Effector memory CD4-positive, alpha-beta T cell (primary cell): Measurements from ENCODE around the gene CAMSAP1.

Source experiments
- DNase-seq, 3 donors: peaks; one replicate each; pipeline ENCODE4 v3.0.0-alpha.2; 2020
- H3K27ac ChIP-seq: 2 replicates; pipeline ENCODE4 v1.7.0; 2013; ENCODE audit warnings: mild to moderate bottlenecking, low read length, moderate library complexity; ENCODE audit not compliant: insufficient read depth, poor library complexity, severe bottlenecking
- H3K27me3 ChIP-seq: replicated peaks from 2 replicates; pipeline ENCODE4 v1.7.0; 2013; ENCODE audit warnings: mild to moderate bottlenecking, low read length; ENCODE audit not compliant: insufficient read depth, control insufficient read depth, poor library complexity, severe bottlenecking
- H3K36me3 ChIP-seq: 2 replicates; pipeline ENCODE4 v1.7.0; 2013; ENCODE audit warnings: mild to moderate bottlenecking, low read length, moderate library complexity; ENCODE audit not compliant: control insufficient read depth, insufficient read depth
- H3K4me1 ChIP-seq: 2 replicates; pipeline ENCODE4 v1.7.0; 2013; ENCODE audit warnings: low read length, mild to moderate bottlenecking; ENCODE audit not compliant: control insufficient read depth, insufficient read depth, poor library complexity, severe bottlenecking
- H3K4me3 ChIP-seq: 2 replicates; pipeline ENCODE4 v1.7.0; 2013; ENCODE audit warnings: low read length, low read depth, mild to moderate bottlenecking; ENCODE audit not compliant: insufficient read depth, poor library complexity, severe bottlenecking
- H3K9me3 ChIP-seq: 2 replicates; pipeline ENCODE4 v1.7.0; 2013; ENCODE audit warnings: mild to moderate bottlenecking, low read length, moderate library complexity; ENCODE audit not compliant: control insufficient read depth

CAMSAP1 gene

GRCh38 chr9:135777623-135778177 lies 129.6 kb downstream of the CAMSAP1 start:
- Histone ChIP-seq H3K27ac (no peak overlapping the region), H3K9me3 (no peaks in the 10 kb centered on the region), H3K4me3 (no peak overlapping the region), H3K4me1 (no peaks in the 10 kb centered on the region), H3K36me3 (no peaks in the 10 kb centered on the region), H3K27me3 (no peaks in the 10 kb centered on the region)
- DNase-seq, result no peak

- Histone ChIP-seq H3K27ac (no peak overlapping the region), H3K36me3 (no peaks in the 10 kb centered on the region), H3K4me3 (no peak overlapping the region), H3K27me3 (no peaks in the 10 kb centered on the region), H3K9me3 (no peaks in the 10 kb centered on the region), H3K4me1 (no peaks in the 10 kb centered on the region)
- DNase-seq, result no peak
These were observed 130.3 kb downstream of the CAMSAP1 start for GRCh38 chr9:135776893-135777622.

- no peak overlapping the region for H3K4me3 ChIP-seq
- H3K36me3 ChIP-seq, result no peaks in the 10 kb centered on the region
- H3K4me1 ChIP-seq, result no peaks in the 10 kb centered on the region
- no peak overlapping the region for H3K27ac ChIP-seq
- no peaks in the 10 kb centered on the region for H3K9me3 ChIP-seq
- no peak for DNase-seq
- no peaks in the 10 kb centered on the region for H3K27me3 ChIP-seq
These were observed 131.4 kb downstream of the CAMSAP1 start for GRCh38 chr9:135775911-135776310.

GRCh38 chr9:135774794-135775525 lies 132.4 kb downstream of the CAMSAP1 start:
- no peak overlapping the region for H3K4me3 ChIP-seq
- H3K4me1 ChIP-seq, result no peaks in the 10 kb centered on the region
- H3K27me3 ChIP-seq, result no peaks in the 10 kb centered on the region
- H3K27ac ChIP-seq, result no peak overlapping the region
- DNase-seq, result no peak
- no peaks in the 10 kb centered on the region for H3K9me3 ChIP-seq
- H3K36me3 ChIP-seq, result no peaks in the 10 kb centered on the region

GRCh38 chr9:135774239-135774747 lies 133.1 kb downstream of the CAMSAP1 start:
- no peaks in the 10 kb centered on the region for H3K36me3 ChIP-seq
- no peaks in the 10 kb centered on the region for H3K4me1 ChIP-seq
- H3K9me3 ChIP-seq, result no peaks in the 10 kb centered on the region
- DNase-seq, result no peak
- H3K27ac ChIP-seq, result no peak overlapping the region
- H3K27me3 ChIP-seq, result no peaks in the 10 kb centered on the region
- H3K4me3 ChIP-seq, result no peak overlapping the region

- Histone ChIP-seq H3K27ac (no peak overlapping the region), H3K4me3 (no peak overlapping the region), H3K27me3 (no peaks in the 10 kb centered on the region)
These were observed 133.7 kb downstream of the CAMSAP1 start for GRCh38 chr9:135773530-135774238.

GRCh38 chr9:135772702-135773493 lies 134.4 kb downstream of the CAMSAP1 start:
- DNase-seq, result no peak
- Histone ChIP-seq H3K36me3 (no peaks in the 10 kb centered on the region), H3K27ac (no peak overlapping the region), H3K4me1 (no peaks in the 10 kb centered on the region), H3K4me3 (no peak overlapping the region), H3K9me3 (no peaks in the 10 kb centered on the region), H3K27me3 (no peaks in the 10 kb centered on the region)

More at GRCh38 chr9:135773530-135774238, 133.7 kb downstream of the CAMSAP1 start:
- Histone ChIP-seq H3K9me3 (no peaks in the 10 kb centered on the region), H3K4me1 (no peaks in the 10 kb centered on the region), H3K36me3 (no peaks in the 10 kb centered on the region)
- no peak for DNase-seq

GRCh38 chr9:135772056-135772646 lies 135.2 kb downstream of the CAMSAP1 start:
- Histone ChIP-seq H3K27ac (no peak overlapping the region), H3K4me3 (no peak overlapping the region), H3K4me1 (no peaks in the 10 kb centered on the region), H3K36me3 (no peaks in the 10 kb centered on the region), H3K27me3 (no peaks in the 10 kb centered on the region), H3K9me3 (no peaks in the 10 kb centered on the region)
- no peak for DNase-seq

- Histone ChIP-seq H3K27ac (no peak overlapping the region), H3K36me3 (no peaks in the 10 kb centered on the region), H3K27me3 (no peaks in the 10 kb centered on the region), H3K4me3 (no peak overlapping the region), H3K4me1 (no peaks in the 10 kb centered on the region), H3K9me3 (no peaks in the 10 kb centered on the region)
- no peak for DNase-seq
These were observed 135.8 kb downstream of the CAMSAP1 start for GRCh38 chr9:135771401-135772051.
